Liver (tissue), 9 donors: ENCODE results near the gene NAT8. TPM values are rescaled to one million over a fixed set of nuclear protein-coding genes. Genes with fewer than 3 reads are reported as not detected.

Source experiments
- DNase-seq: peaks from one replicate; pipeline ENCODE4 v3.0.0-alpha.2; 2017; ENCODE audit warnings: low spot score
- H3K27ac ChIP-seq, 2 donors: one replicate each; pipeline ENCODE4 v1.7.0; 2013; ENCODE audit warnings: inconsistent platforms in 2 of 2, low read length in 2 of 2, control low read depth in 1 of 2, low read depth in 1 of 2, mild to moderate bottlenecking in 1 of 2
- H3K27me3 ChIP-seq, 4 donors: one replicate each; pipeline versions ENCODE4 v1.6.1 to v1.7.0; 2013; ENCODE audit warnings: low read length in 3 of 4, inconsistent platforms in 1 of 4, mild to moderate bottlenecking in 1 of 4, moderate library complexity in 1 of 4; ENCODE audit not compliant: control insufficient read depth in 4 of 4, insufficient read depth in 4 of 4
- H3K36me3 ChIP-seq, 4 donors: one replicate each; pipeline versions ENCODE4 v1.6.1 to v1.7.0; 2013; ENCODE audit warnings: low read length in 3 of 4, mild to moderate bottlenecking in 3 of 4, low read depth in 1 of 4, moderate library complexity in 1 of 4; ENCODE audit not compliant: control insufficient read depth in 4 of 4, insufficient read depth in 3 of 4
- H3K4me1 ChIP-seq, 4 donors: one replicate each; pipeline versions ENCODE4 v1.6.1 to v1.7.0; 2013; ENCODE audit warnings: low read length in 3 of 4, mild to moderate bottlenecking in 3 of 4, moderate library complexity in 1 of 4; ENCODE audit not compliant: control insufficient read depth in 4 of 4, insufficient read depth in 4 of 4
- H3K4me3 ChIP-seq, 3 donors: one replicate each; pipeline versions ENCODE4 v1.6.1 to v1.7.0; 2013; ENCODE audit warnings: low read length in 3 of 3, control low read depth in 1 of 3, low read depth in 1 of 3, mild to moderate bottlenecking in 1 of 3
- H3K9ac ChIP-seq, 2 donors: one replicate each; pipeline ENCODE4 v1.7.0; 2013; ENCODE audit warnings: low read length in 2 of 2, mild to moderate bottlenecking in 2 of 2, moderate library complexity in 2 of 2, control low read depth in 1 of 2, low read depth in 1 of 2
- H3K9me3 ChIP-seq, 4 donors: one replicate each; pipeline versions ENCODE4 v1.6.1 to v1.7.0; 2013; ENCODE audit warnings: low read length in 3 of 4; ENCODE audit not compliant: control insufficient read depth in 4 of 4
- ATF3 ChIP-seq: IDR thresholded peaks from 2 replicates; pipeline ENCODE4 v1.6.1; 2016; ENCODE audit warnings: antibody characterized with exemption
- CTCF ChIP-seq: fragments of 150-350 bp; IDR thresholded peaks from 2 replicates; pipeline ENCODE4 v1.5.1; 2017; ENCODE audit warnings: improper control_type of control experiment, low read depth, low read length; ENCODE audit not compliant: missing input control
- EGR1 ChIP-seq, 2 donors: IDR thresholded peaks; 2 replicates each; pipeline ENCODE4 v1.6.1; 2016 to 2018; ENCODE audit warnings: antibody characterized with exemption in 2 of 2, low read depth in 2 of 2
- FOXA1 ChIP-seq: IDR thresholded peaks from 2 replicates; pipeline ENCODE4 v1.6.1; 2016; ENCODE audit warnings: antibody characterized with exemption
- FOXA2 ChIP-seq: IDR thresholded peaks from 2 replicates; pipeline ENCODE4 v1.6.1; 2016; ENCODE audit warnings: antibody characterized with exemption
- HNF4A ChIP-seq, 2 donors: conservative IDR thresholded peaks; 2 replicates each; pipeline ENCODE4 v1.6.1; 2016; ENCODE audit warnings: antibody characterized with exemption in 2 of 2, mild to moderate bottlenecking in 2 of 2
- HNF4G ChIP-seq: IDR thresholded peaks from 2 replicates; pipeline ENCODE4 v1.6.1; 2016; ENCODE audit warnings: antibody characterized with exemption
- JUND ChIP-seq, 2 donors: IDR thresholded peaks; 2 replicates each; pipeline ENCODE4 v1.6.1; 2016; ENCODE audit warnings: antibody characterized with exemption in 2 of 2
- MAX ChIP-seq: IDR thresholded peaks from 2 replicates; pipeline ENCODE4 v1.6.1; 2016; ENCODE audit warnings: antibody characterized with exemption
- NR2F2 ChIP-seq: IDR thresholded peaks from 2 replicates; pipeline ENCODE4 v1.6.1; 2016; ENCODE audit warnings: antibody characterized with exemption
- RAD21 ChIP-seq, 2 donors: IDR thresholded peaks; 2 replicates each; pipeline ENCODE4 v1.6.1; 2016; ENCODE audit warnings: antibody characterized with exemption in 2 of 2, mild to moderate bottlenecking in 2 of 2
- REST ChIP-seq: IDR thresholded peaks from 2 replicates; pipeline ENCODE4 v1.6.1; 2016; ENCODE audit warnings: antibody characterized with exemption, mild to moderate bottlenecking
- RXRA ChIP-seq, 2 donors: IDR thresholded peaks; 2 replicates each; pipeline ENCODE4 v1.6.1; 2017 to 2018; ENCODE audit warnings: antibody characterized with exemption in 2 of 2, mild to moderate bottlenecking in 1 of 2
- SP1 ChIP-seq: IDR thresholded peaks from 2 replicates; pipeline ENCODE4 v1.6.1; 2018; ENCODE audit warnings: antibody characterized with exemption, mild to moderate bottlenecking
- TAF1 ChIP-seq: conservative IDR thresholded peaks from 2 replicates; pipeline ENCODE4 v1.6.1; 2016; ENCODE audit warnings: antibody characterized with exemption, mild to moderate bottlenecking
- YY1 ChIP-seq: IDR thresholded peaks from 2 replicates; pipeline ENCODE4 v1.6.1; 2016; ENCODE audit warnings: antibody characterized with exemption, mild to moderate bottlenecking
- ZBTB33 ChIP-seq: IDR thresholded peaks from 2 replicates; pipeline ENCODE4 v1.6.1; 2016; ENCODE audit warnings: antibody characterized with exemption
- WGBS: extraction: QIAGEN DNeasy Blood & Tissue Kit; methylation state at CpG from one replicate; pipeline ENCODE4 v1.1.7; 2013; 5-methylcytosine and 5-hydroxymethylcytosine counted together
- polyA plus RNA-seq, 2 donors: library from polyadenylated mRNA; stranded (reverse) in 1 of 2; unstranded in 1 of 2; fragments of 200-250 nt in 1 of 2; fragments of >200 nt in 1 of 2; fragmentation: Nextera tagmentation in 1 of 2; extraction: Ambion mirVana in 1 of 2; gene quantifications; one replicate each; pipeline versions ENCODE4 v1.2.1 to v1.2.3, GENCODE V29; 2013 to 2015
- total RNA-seq, 2 donors: library from RNA; depleted of rRNA; stranded (reverse); fragments of >200 nt; gene quantifications; one replicate each; pipeline ENCODE4 v1.2.3, GENCODE V29; 2014
- donor health status: healthy.
- donor health status: healthy.
- donor health status: healthy.
- donor health status: healthy.
- donor health status: healthy.

NAT8 gene
- total and polyA plus RNA-seq, 4 donors: 8.3 to 67.5 (median 19.2) TPM

GRCh38 chr2:73601780-73602179 lies 40.4 kb downstream of the NAT8 start:
- WGBS: 96% methylated on average over 5 of the region's 5 CpGs
- DNase-seq: no peak
- Histone ChIP-seq H3K4me3 (no peak overlapping the region), H3K9me3 (no peaks in the 10 kb centered on the region), H3K27ac (no peak overlapping the region), H3K4me1 (no peaks in the 10 kb centered on the region), H3K9ac (no peak overlapping the region), H3K27me3 (no peaks in the 10 kb centered on the region), H3K36me3 (peaks cover 0 to 14% (median 6%) of the 10 kb centered on the region in 4 donors)
- TF ChIP-seq SP1 (no peak), RXRA (IDR thresholded peaks at IDR 0.05) (no peak), TAF1 (no peak), JUND (IDR thresholded peaks at IDR 0.05) (no peak), NR2F2 (no peak), HNF4A (conservative IDR thresholded peaks at IDR 0.05) (no peak), FOXA2 (no peak), CTCF (no peak), HNF4G (no peak)

DNA sequence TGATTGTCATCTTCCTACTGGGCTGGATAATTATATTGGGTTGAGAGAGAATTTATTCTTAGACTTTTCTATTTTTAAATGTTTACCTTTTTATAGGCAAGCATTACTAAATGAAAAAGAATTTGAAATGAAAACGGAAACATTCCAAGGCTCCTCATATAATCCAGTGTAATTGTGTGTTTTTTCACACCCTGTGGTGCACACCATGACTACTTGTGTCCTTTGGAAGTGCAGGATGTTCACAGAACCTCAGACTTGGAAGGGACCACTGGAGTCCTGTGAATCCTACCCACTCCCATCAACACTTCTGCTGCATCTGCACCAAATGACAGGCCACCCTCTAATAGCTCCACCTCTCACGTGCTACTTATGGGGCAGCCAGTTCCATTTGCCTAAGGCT lies 48.0 kb downstream of the NAT8 start:
- 96% methylated on average over 2 of the region's 2 CpGs for WGBS
- H3K4me3 ChIP-seq: no peak overlapping the region
- H3K4me1 ChIP-seq: no peaks in the 10 kb centered on the region
- no peaks in the 10 kb centered on the region for H3K9me3 ChIP-seq
- no peak for DNase-seq
- no peaks in the 10 kb centered on the region for H3K27me3 ChIP-seq
- H3K36me3 ChIP-seq: no peaks in the 10 kb centered on the region
- no peak overlapping the region for H3K27ac ChIP-seq
- no peak overlapping the region for H3K9ac ChIP-seq
- TF ChIP-seq CTCF (no peak), MAX (no peak), TAF1 (no peak), FOXA1 (no peak), HNF4A (conservative IDR thresholded peaks at IDR 0.05) (no peak), HNF4G (no peak), RAD21 (IDR thresholded peaks at IDR 0.05) (no peak), ZBTB33 (no peak), JUND (IDR thresholded peaks at IDR 0.05) (no peak), RXRA (IDR thresholded peaks at IDR 0.05) (no peak), SP1 (no peak), YY1 (no peak), ATF3 (no peak), FOXA2 (no peak), EGR1 (IDR thresholded peaks at IDR 0.05; ENCODE audit: low read depth in 2 of 2) (no peak), REST (no peak)
